ENCODE results near the gene MFAP3L.

- TF ChIP-seq CTCF (IDR thresholded peaks at IDR 0.05) = no peak
- no peak for TF ChIP-seq POLR2A (IDR thresholded peaks at IDR 0.05)
Measured at GRCh38 chr4:169998981-169999380, 27.2 kb downstream of the MFAP3L start.
